Measurements from ENCODE around the gene TET1. TPM values are rescaled to one million over a fixed set of nuclear protein-coding genes. Genes with fewer than 3 reads are reported as not detected.

The TET1 gene
- total and polyA plus RNA-seq, 2 of the 13 experiments (the other 11 are each of a cell fraction or from before 2014, with no cell fraction given) = 6.9 to 7.3 TPM

DNA sequence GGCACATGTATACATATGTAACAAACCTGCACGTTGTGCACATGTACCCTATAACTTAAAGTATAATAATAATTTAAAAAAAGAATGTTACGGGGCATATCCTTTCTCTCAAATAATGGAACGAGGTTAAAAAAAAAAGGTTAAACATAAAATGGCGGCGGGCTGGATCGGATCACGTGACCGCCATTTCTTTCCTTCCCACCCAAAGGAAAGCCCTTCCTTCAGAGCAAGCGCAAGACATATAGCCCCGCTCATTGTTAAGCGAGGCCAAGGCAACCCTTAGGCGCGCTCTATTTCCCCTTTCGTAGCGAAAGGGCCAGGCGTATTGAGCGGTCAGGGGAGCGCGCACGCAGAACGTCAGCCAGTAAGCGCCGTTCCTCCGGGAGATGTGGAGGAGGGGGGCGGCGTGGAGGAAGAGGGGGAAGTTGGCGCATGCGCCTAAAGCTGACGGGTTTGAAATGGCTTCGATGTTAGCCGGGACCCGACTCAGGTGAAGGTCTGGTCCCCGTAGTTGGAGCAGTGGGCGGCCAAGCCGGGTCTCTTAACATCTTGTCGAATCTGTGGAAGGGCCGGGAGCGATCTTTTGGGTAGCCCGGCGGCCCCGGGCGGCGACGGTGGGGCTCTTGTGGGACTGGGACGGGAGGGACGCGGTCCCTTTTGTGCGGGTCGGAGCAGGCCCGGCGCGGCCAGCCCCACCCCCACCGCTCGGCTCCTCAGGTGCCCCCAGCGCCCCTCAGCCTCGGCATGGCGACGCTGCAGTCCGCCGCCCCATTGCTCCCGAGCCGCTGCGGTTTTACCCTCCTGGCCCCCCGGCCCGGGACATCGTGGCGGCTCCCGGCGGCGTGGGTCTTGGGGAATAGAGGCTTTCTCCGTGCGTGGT is 160.9 kb downstream of the TET1 start, which contains the start of gene CCAR1 (continued):
- TF ChIP-seq ISL2 (CRISPR knock-in tag; IDR thresholded peaks at IDR 0.05) (peak; percentile 45; the same call in 1 of the 2 replicates), SOX5 (CRISPR knock-in tag; IDR thresholded peaks at IDR 0.05; ENCODE audit: borderline replicate concordance) (peak; percentile 65), HOXA9 (CRISPR knock-in tag; IDR thresholded peaks at IDR 0.05; ENCODE audit: borderline replicate concordance) (no peak), SOX6 (IDR thresholded peaks at IDR 0.05) (no peak), SOX6 (CRISPR knock-in tag; IDR thresholded peaks at IDR 0.05) (peak; percentile 69), ZBTB8A (CRISPR knock-in tag; IDR thresholded peaks at IDR 0.05; ENCODE audit: borderline replicate concordance, low read depth) (no peak), CEBPZ (IDR thresholded peaks at IDR 0.05; ENCODE audit: low read length) (no peak), HNF4G (IDR thresholded peaks at IDR 0.05; ENCODE audit: borderline replicate concordance, low read depth, low read length) (no peak), HNF4G (CRISPR knock-in tag; IDR thresholded peaks at IDR 0.05; ENCODE audit: borderline replicate concordance, low read depth) (no peak), ZNF543 (CRISPR knock-in tag; IDR thresholded peaks at IDR 0.05) (peak; percentile 70; the same call in 1 of the 2 replicates), ZNF782 (CRISPR knock-in tag; IDR thresholded peaks at IDR 0.05; ENCODE audit: borderline replicate concordance) (0 out of 2 replicates have a peak, but pooled peaks have one; percentile 50), ZNF180 (CRISPR knock-in tag; IDR thresholded peaks at IDR 0.05; ENCODE audit: borderline replicate concordance, low read depth) (no peak), ZEB1 (IDR thresholded peaks at IDR 0.05; ENCODE audit: insufficient replicate concordance, low read depth) (no peak), AGO1 (IDR thresholded peaks at IDR 0.05; ENCODE audit: low read depth, low read length, poor library complexity, severe bottlenecking) (no peak), ZNF296 (CRISPR knock-in tag; conservative IDR thresholded peaks at IDR 0.05) (no peak), ZSCAN22 (CRISPR knock-in tag; IDR thresholded peaks at IDR 0.05) (no peak), SP5 (CRISPR knock-in tag; IDR thresholded peaks at IDR 0.05; ENCODE audit: borderline replicate concordance, low read depth) (no peak), ZMYM2 (CRISPR knock-in tag; IDR thresholded peaks at IDR 0.05) (no peak), ZNF383 (CRISPR knock-in tag; IDR thresholded peaks at IDR 0.05; ENCODE audit: borderline replicate concordance) (0 out of 2 replicates have a peak, but pooled peaks have one; percentile 44), ZNF225 (CRISPR knock-in tag; IDR thresholded peaks at IDR 0.05) (peak; percentile 31; the same call in 1 of the 2 replicates), PTBP1 (IDR thresholded peaks at IDR 0.05; ENCODE audit: low read depth, low read length, poor library complexity, severe bottlenecking) (no peak), MIXL1 (CRISPR knock-in tag; IDR thresholded peaks at IDR 0.05) (no peak), SATB2 (CRISPR knock-in tag; IDR thresholded peaks at IDR 0.05) (0 out of 2 replicates have a peak, but pooled peaks have one; percentile 30)
- TF ChIP-seq, protein P1, sequence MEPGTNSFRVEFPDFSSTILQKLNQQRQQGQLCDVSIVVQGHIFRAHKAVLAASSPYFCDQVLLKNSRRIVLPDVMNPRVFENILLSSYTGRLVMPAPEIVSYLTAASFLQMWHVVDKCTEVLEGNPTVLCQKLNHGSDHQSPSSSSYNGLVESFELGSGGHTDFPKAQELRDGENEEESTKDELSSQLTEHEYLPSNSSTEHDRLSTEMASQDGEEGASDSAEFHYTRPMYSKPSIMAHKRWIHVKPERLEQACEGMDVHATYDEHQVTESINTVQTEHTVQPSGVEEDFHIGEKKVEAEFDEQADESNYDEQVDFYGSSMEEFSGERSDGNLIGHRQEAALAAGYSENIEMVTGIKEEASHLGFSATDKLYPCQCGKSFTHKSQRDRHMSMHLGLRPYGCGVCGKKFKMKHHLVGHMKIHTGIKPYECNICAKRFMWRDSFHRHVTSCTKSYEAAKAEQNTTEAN (CRISPR knock-in tag; conservative IDR thresholded peaks at IDR 0.05) = peak; percentile 73
- TF ChIP-seq, protein P2, sequence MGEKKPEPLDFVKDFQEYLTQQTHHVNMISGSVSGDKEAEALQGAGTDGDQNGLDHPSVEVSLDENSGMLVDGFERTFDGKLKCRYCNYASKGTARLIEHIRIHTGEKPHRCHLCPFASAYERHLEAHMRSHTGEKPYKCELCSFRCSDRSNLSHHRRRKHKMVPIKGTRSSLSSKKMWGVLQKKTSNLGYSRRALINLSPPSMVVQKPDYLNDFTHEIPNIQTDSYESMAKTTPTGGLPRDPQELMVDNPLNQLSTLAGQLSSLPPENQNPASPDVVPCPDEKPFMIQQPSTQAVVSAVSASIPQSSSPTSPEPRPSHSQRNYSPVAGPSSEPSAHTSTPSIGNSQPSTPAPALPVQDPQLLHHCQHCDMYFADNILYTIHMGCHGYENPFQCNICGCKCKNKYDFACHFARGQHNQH (CRISPR knock-in tag; IDR thresholded peaks at IDR 0.05) = no peak; the same call in 1 of the 2 replicates

Measured in HepG2 (cell line).